ENCODE measurements around the gene TMEM38A.

DNA sequence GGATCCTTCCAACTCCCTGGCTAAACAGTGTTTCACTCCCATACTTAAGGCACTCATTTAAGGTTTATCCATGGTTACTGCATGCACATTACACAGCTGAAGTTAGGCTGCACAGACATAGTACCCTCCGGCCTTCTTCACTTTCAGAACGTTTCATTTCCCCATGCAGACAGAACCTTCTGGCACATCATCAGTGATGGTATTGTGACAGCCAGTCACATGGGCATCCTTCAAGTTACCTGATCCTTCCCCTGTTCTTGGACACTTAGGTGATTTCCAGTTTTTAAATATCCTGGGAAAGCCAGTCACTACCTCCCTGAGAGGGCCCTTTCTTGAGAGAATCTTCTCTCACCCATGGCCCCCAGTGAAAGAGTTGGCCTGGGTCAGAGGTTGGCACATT, 10.1 kb upstream of the TMEM38A start:
- TF ChIP-seq, protein P1, sequence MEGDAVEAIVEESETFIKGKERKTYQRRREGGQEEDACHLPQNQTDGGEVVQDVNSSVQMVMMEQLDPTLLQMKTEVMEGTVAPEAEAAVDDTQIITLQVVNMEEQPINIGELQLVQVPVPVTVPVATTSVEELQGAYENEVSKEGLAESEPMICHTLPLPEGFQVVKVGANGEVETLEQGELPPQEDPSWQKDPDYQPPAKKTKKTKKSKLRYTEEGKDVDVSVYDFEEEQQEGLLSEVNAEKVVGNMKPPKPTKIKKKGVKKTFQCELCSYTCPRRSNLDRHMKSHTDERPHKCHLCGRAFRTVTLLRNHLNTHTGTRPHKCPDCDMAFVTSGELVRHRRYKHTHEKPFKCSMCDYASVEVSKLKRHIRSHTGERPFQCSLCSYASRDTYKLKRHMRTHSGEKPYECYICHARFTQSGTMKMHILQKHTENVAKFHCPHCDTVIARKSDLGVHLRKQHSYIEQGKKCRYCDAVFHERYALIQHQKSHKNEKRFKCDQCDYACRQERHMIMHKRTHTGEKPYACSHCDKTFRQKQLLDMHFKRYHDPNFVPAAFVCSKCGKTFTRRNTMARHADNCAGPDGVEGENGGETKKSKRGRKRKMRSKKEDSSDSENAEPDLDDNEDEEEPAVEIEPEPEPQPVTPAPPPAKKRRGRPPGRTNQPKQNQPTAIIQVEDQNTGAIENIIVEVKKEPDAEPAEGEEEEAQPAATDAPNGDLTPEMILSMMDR (IDR thresholded peaks at IDR 0.05; ENCODE audit: low read length) = no peak
- TF ChIP-seq EZH2 (optimal IDR thresholded peaks at IDR 0.05; ENCODE audit: low read depth, low read length) (no peak), EZH2phosphoT487 (IDR thresholded peaks at IDR 0.05; ENCODE audit: low read length) (no peak)
